Keratinocyte (primary cell): ENCODE measurements around the gene OR4F6. TPM values are rescaled to one million over a fixed set of nuclear protein-coding genes. Genes with fewer than 3 reads are reported as not detected.
"Not testable (repeated sequence)": the region's sequence is repeated elsewhere in the genome, so short reads cannot be mapped to it uniquely, and the experiment has no call there.

ENCODE experiments used
- DNase-seq: peaks from one replicate; pipeline ENCODE4 v3.0.0-alpha.2; 2011; ENCODE audit warnings: low read depth, missing footprints, low spot score
- FAIRE-seq: peaks from 2 replicates; lab custom pipeline; 2011; peaks lifted over from hg19 to GRCh38; lab: Jason Lieb, UNC
- H2AFZ ChIP-seq: 2 replicates; pipeline ENCODE4 v1.6.0; 2012; ENCODE audit warnings: low read length, control low read depth, inconsistent platforms; ENCODE audit not compliant: control insufficient read depth
- H3K27ac ChIP-seq: 2 replicates; pipeline ENCODE4 v1.5.1; 2011; ENCODE audit warnings: low read length; ENCODE audit not compliant: control insufficient read depth, insufficient read depth
- H3K27me3 ChIP-seq: 3 replicates; pipeline ENCODE4 v1.6.0; 2011; ENCODE audit warnings: low read length; ENCODE audit not compliant: control insufficient read depth, insufficient read depth; ENCODE audit errors: extremely low read depth
- H3K36me3 ChIP-seq, 2 experiments: 2 replicates in 1 of 2; 3 replicates in 1 of 2; pipeline ENCODE4 v1.5.1; 2011; ENCODE audit warnings: low read length in 2 of 2, mild to moderate bottlenecking in 1 of 2; ENCODE audit not compliant: control insufficient read depth in 2 of 2, insufficient read depth in 2 of 2; ENCODE audit errors: extremely low read depth in 1 of 2
- H3K4me1 ChIP-seq: 3 replicates; pipeline ENCODE4 v1.5.1; 2011; ENCODE audit warnings: low read length; ENCODE audit not compliant: control insufficient read depth, insufficient read depth; ENCODE audit errors: extremely low read depth
- H3K4me2 ChIP-seq: 3 replicates; pipeline ENCODE4 v1.6.0; 2011; ENCODE audit warnings: low read depth, low read length; ENCODE audit not compliant: control insufficient read depth, insufficient read depth; ENCODE audit errors: extremely low read depth
- H3K4me3 ChIP-seq, 3 experiments: fragments of 200-600 bp in 1 of 3; sonication (generic) in 1 of 3; 2 replicates in 2 of 3; 3 replicates in 1 of 3; pipeline ENCODE4 v1.5.1; 2011 to 2016; ENCODE audit warnings: low read length in 3 of 3, mild to moderate bottlenecking in 3 of 3, control low read depth in 2 of 3, inconsistent platforms in 1 of 3, low read depth in 1 of 3, mixed read lengths in 1 of 3, mixed run types in 1 of 3, moderate library complexity in 1 of 3; ENCODE audit not compliant: control insufficient read depth in 2 of 3, insufficient read depth in 2 of 3; ENCODE audit errors: extremely low read depth in 1 of 3
- H3K79me2 ChIP-seq: 2 replicates; pipeline ENCODE4 v1.6.0; 2012; ENCODE audit warnings: low read length; ENCODE audit not compliant: control insufficient read depth, insufficient read depth
- H3K9ac ChIP-seq: 3 replicates; pipeline ENCODE4 v1.6.0; 2011; ENCODE audit warnings: low read length; ENCODE audit not compliant: control insufficient read depth, insufficient read depth; ENCODE audit errors: extremely low read depth
- H3K9me1 ChIP-seq: 3 replicates; pipeline ENCODE4 v1.6.0; 2011; ENCODE audit warnings: low read length; ENCODE audit not compliant: control insufficient read depth, insufficient read depth; ENCODE audit errors: extremely low read depth
- H3K9me3 ChIP-seq: 2 replicates; pipeline ENCODE4 v1.5.1; 2012; ENCODE audit warnings: low read depth, low read length; ENCODE audit not compliant: control insufficient read depth
- H4K20me1 ChIP-seq: 3 replicates; pipeline ENCODE4 v1.6.0; 2011; ENCODE audit warnings: low read length; ENCODE audit not compliant: control insufficient read depth, insufficient read depth; ENCODE audit errors: extremely low read depth
- CTCF ChIP-seq, 3 experiments: IDR thresholded peaks in 1 of 3; conservative IDR thresholded peaks in 1 of 3; optimal IDR thresholded peaks in 1 of 3; 2 replicates in 2 of 3; 3 replicates in 1 of 3; pipeline versions ENCODE3 to v1.5.1; 2011; ENCODE audit warnings: low read length in 3 of 3, mild to moderate bottlenecking in 3 of 3, moderate library complexity in 2 of 3, control low read depth in 1 of 3, inconsistent platforms in 1 of 3; ENCODE audit not compliant: insufficient read depth in 2 of 3; ENCODE audit errors: extremely low read depth in 1 of 3
- EZH2 ChIP-seq: IDR thresholded peaks from one replicate; pipeline ENCODE4 v1.6.1; 2012; ENCODE audit warnings: inconsistent platforms, mild to moderate bottlenecking, low read length, moderate library complexity
- dilution Hi-C: fragments of 300-500 bp; cut with MboI; formaldehyde crosslinking; loops from one replicate; pipeline ENCODE4 v1.7.0; 2020; ENCODE audit warnings: low sequenced_read_pairs; ENCODE audit not compliant: extremely low pct_ligation_motif_present
- polyA minus RNA-seq, 3 experiments: library from RNA; depleted of rRNA, polyadenylated mRNA; stranded (reverse); fragments of >200 nt; gene quantifications; 1 replicate in 1 of 3; 2 replicates in 1 of 3; 3 replicates in 1 of 3; pipeline ENCODE4 v1.2.3, GENCODE V29; 2011
- polyA plus RNA-seq, 5 experiments: library from polyadenylated mRNA; depleted of rRNA in 3 of 5; stranded (reverse) in 3 of 5; stranded (forward) in 1 of 5; unstranded in 1 of 5; fragments of >200 nt; gene quantifications; 1 replicate in 1 of 5; 2 replicates in 3 of 5; 3 replicates in 1 of 5; pipeline versions ENCODE4 v1.2.1 to v1.2.3, GENCODE V29; 2011 to 2012; ENCODE audit warnings: missing spikeins in 2 of 5, low read depth in 1 of 5, low replicate concordance in 1 of 5

The OR4F6 gene
- polyA plus RNA-seq (not detected in 3 replicates), polyA minus RNA-seq (not detected in 3 replicates)
- polyA plus RNA-seq (2011; ENCODE audit: low read depth), result not detected
- not detected in 2 replicates for polyA plus RNA-seq (2011; cell fraction: cytosol; rRNA removed)
- not detected in 2 replicates for polyA plus RNA-seq (2011; cell fraction: nucleus; rRNA removed)
- not detected in 2 replicates for polyA plus RNA-seq (2012; ENCODE audit: low replicate concordance)
- polyA minus RNA-seq (2011; cell fraction: cytosol; rRNA and poly(A)+ RNA removed), result not detected
- not detected in 2 replicates for polyA minus RNA-seq (2011; cell fraction: nucleus; rRNA and poly(A)+ RNA removed)

GRCh38 chr15:101803209-101803608, at the start of gene OR4F6:
Gene OR4F6 (plus strand): TSS chr15:101803509. CDS start chr15:101805720, 2,211 bp downstream.
- Histone ChIP-seq H3K4me3 (no peak within 1 kb of the TSS), H3K9ac (no peak within 1 kb of the TSS), H3K4me2 (no peak within 1 kb of the TSS), H4K20me1 (no peaks in the 10 kb centered on the region), H2AFZ (no peak within 1 kb of the TSS), H3K27me3 (no peaks in the 10 kb centered on the region), H3K36me3 (no peaks in the 10 kb centered on the region), H3K79me2 (no peaks in the 10 kb centered on the region), H3K9me3 (no peaks in the 10 kb centered on the region), H3K4me1 (no peaks in the 10 kb centered on the region), H3K9me1 (no peaks in the 10 kb centered on the region), H3K27ac (no peak within 1 kb of the TSS)
- no peak for TF ChIP-seq EZH2
- no peak for TF ChIP-seq CTCF (optimal IDR thresholded peaks at IDR 0.05 in 1 of 3, IDR thresholded peaks at IDR 0.05 in 1 of 3, conservative IDR thresholded peaks at IDR 0.05 in 1 of 3; ENCODE audit: extremely low read depth in 1 of 3, insufficient read depth in 2 of 3, low read length in 3 of 3)
- FAIRE-seq, result no peak
- dilution Hi-C loops, result no loop called here
- no peak for DNase-seq

GRCh38 chr15:101764669-101765339, 38.5 kb upstream of the OR4F6 start:
- H3K4me3 ChIP-seq, H3K27ac ChIP-seq, H3K79me2 ChIP-seq, DNase-seq, H3K4me2 ChIP-seq, H3K27me3 ChIP-seq, H4K20me1 ChIP-seq, H3K9me1 ChIP-seq, dilution Hi-C loops, H3K9ac ChIP-seq, H2AFZ ChIP-seq, H3K4me1 ChIP-seq, FAIRE-seq, H3K36me3 ChIP-seq, H3K9me3 ChIP-seq: not testable (repeated sequence)

- H3K79me2 ChIP-seq, DNase-seq, H3K9me3 ChIP-seq, H3K36me3 ChIP-seq, H3K4me1 ChIP-seq, H4K20me1 ChIP-seq, H3K4me3 ChIP-seq, H3K27ac ChIP-seq, H3K27me3 ChIP-seq, FAIRE-seq, H3K4me2 ChIP-seq, H2AFZ ChIP-seq, dilution Hi-C loops, H3K9ac ChIP-seq, H3K9me1 ChIP-seq: not testable (repeated sequence)
Observed at GRCh38 chr15:101765340-101765671, 38.0 kb upstream of the OR4F6 start.
